Natural killer cell (primary cell): Measurements from ENCODE around the gene SPIB. TPM values are rescaled to one million over a fixed set of nuclear protein-coding genes. Genes with fewer than 3 reads are reported as not detected.
A peak's percentile ranks its signal among the peaks of the same experiment; 100 is the strongest.

Experiments used
- ATAC-seq, 3 donors: fragments of 150-1000 bp in 2 of 3; fragments of 200-7000 bp in 1 of 3; cut with Tn5 transposase; 1 replicate in 1 of 3; 2 replicates in 2 of 3; pipeline ENCODE4 v1.10.0; 2021; ENCODE audit warnings: mild to moderate bottlenecking in 2 of 3, moderate library complexity in 2 of 3
- DNase-seq, 2 donors: peaks; one replicate each; pipeline versions ENCODE4 v3.0.0 to v3.0.0-alpha.2; 2013 to 2021; ENCODE audit warnings: mixed read lengths in 1 of 2
- H3K27ac ChIP-seq: one replicate; pipeline ENCODE4 v1.5.1; 2013; ENCODE audit warnings: mild to moderate bottlenecking, low read length
- H3K27me3 ChIP-seq: one replicate; pipeline ENCODE4 v1.6.1; 2013; ENCODE audit warnings: low read length; ENCODE audit not compliant: control insufficient read depth, insufficient read depth
- H3K36me3 ChIP-seq: one replicate; pipeline ENCODE4 v1.6.1; 2013; ENCODE audit warnings: low read length; ENCODE audit not compliant: control insufficient read depth, insufficient read depth
- H3K4me1 ChIP-seq: one replicate; pipeline ENCODE4 v1.6.1; 2013; ENCODE audit warnings: low read length; ENCODE audit not compliant: control insufficient read depth, insufficient read depth
- H3K4me3 ChIP-seq: one replicate; pipeline ENCODE4 v1.5.1; 2013; ENCODE audit warnings: low read length
- H3K9me3 ChIP-seq: one replicate; pipeline ENCODE4 v1.6.1; 2013; ENCODE audit warnings: low read length; ENCODE audit not compliant: control insufficient read depth, insufficient read depth
- H3K27ac Mint-ChIP-seq, 2 donors: one replicate each; pipeline ENCODE4 v1.8.0; 2022; ENCODE audit warnings: mild to moderate bottlenecking in 2 of 2, mixed read lengths in 2 of 2, moderate library complexity in 1 of 2
- H3K27me3 Mint-ChIP-seq, 2 donors: one replicate each; pipeline ENCODE4 v1.8.0; 2022; ENCODE audit warnings: low read depth in 2 of 2, mixed read lengths in 2 of 2
- H3K36me3 Mint-ChIP-seq: one replicate; pipeline ENCODE4 v1.8.0; 2022; ENCODE audit warnings: mixed read lengths
- H3K4me1 Mint-ChIP-seq, 2 donors: one replicate each; pipeline ENCODE4 v1.8.0; 2022; ENCODE audit warnings: mixed read lengths in 2 of 2
- H3K4me3 Mint-ChIP-seq: one replicate; pipeline ENCODE4 v1.8.0; 2022; ENCODE audit warnings: mild to moderate bottlenecking, moderate library complexity, mixed read lengths
- H3K9me3 Mint-ChIP-seq, 2 donors: one replicate each; pipeline ENCODE4 v1.8.0; 2022; ENCODE audit warnings: mixed read lengths in 2 of 2
- CTCF ChIP-seq: fragments of 200-600 bp; IDR thresholded peaks from one replicate; pipeline ENCODE4 v1.8.0; 2022; ENCODE audit warnings: antibody characterized with exemption
- WGBS: methylation state at CpG from one replicate; pipeline ENCODE4 v1.1.7; 2013; ENCODE audit warnings: missing lambda C conversion rate; ENCODE audit not compliant: insufficient coverage; 5-methylcytosine and 5-hydroxymethylcytosine counted together
- intact Hi-C: fragments of 100-400 bp; cut with micrococcal nuclease; formaldehyde crosslinking; loops from one replicate; pipeline ENCODE4 v1.14.2; 2022
- total RNA-seq, 4 donors: library from RNA; stranded (reverse); fragments of 120-200 nt in 1 of 4; gene quantifications; one replicate each; pipeline versions ENCODE4 v1.2.3 to v1.2.4, GENCODE V29; 2013 to 2022

SPIB gene
- total RNA-seq, 3 donors from 2014 or later (not counting 1 experiment from before 2014, with no cell fraction given): 0.77 to 2.8 (median 0.78) TPM

- WGBS: 25% methylated on average over 1 of the region's 3 CpGs
- H3K4me1 ChIP-seq: peaks cover 43% of the 10 kb centered on the region
- no peak overlapping the region for H3K4me3 Mint-ChIP-seq
- no peaks in the 10 kb centered on the region for H3K9me3 ChIP-seq
- H3K36me3 Mint-ChIP-seq: no peaks in the 10 kb centered on the region
- peak overlapping the region; percentile 55 for H3K4me3 ChIP-seq
- peaks cover 23 to 27% of the 10 kb centered on the region in 2 donors for H3K27me3 Mint-ChIP-seq
- no peak for TF ChIP-seq CTCF
- peaks cover 12 to 22% of the 10 kb centered on the region in 2 donors for H3K4me1 Mint-ChIP-seq
- DNase-seq (no peak), ATAC-seq (peak in 2 of 3 donors; percentile 37 to 64)
- H3K27ac ChIP-seq: peak overlapping the region; percentile 74
- H3K9me3 Mint-ChIP-seq: no peaks in the 10 kb centered on the region
- H3K27ac Mint-ChIP-seq: peak overlapping the region in 1 of 2 donors; percentile 29
- intact Hi-C loops: no loop called here
- H3K36me3 ChIP-seq: no peaks in the 10 kb centered on the region
- peaks cover 6% of the 10 kb centered on the region for H3K27me3 ChIP-seq
Measured at GRCh38 chr19:50420127-50420526, 1.4 kb downstream of the SPIB start.

GRCh38 chr19:50420808-50421207, 2.1 kb downstream of the SPIB start:
- no peaks in the 10 kb centered on the region for H3K9me3 Mint-ChIP-seq
- Histone ChIP-seq H3K36me3 (no peaks in the 10 kb centered on the region), H3K4me1 (peaks cover 40% of the 10 kb centered on the region), H3K27ac (no peak overlapping the region), H3K27me3 (peaks cover 6% of the 10 kb centered on the region), H3K4me3 (no peak overlapping the region), H3K9me3 (no peaks in the 10 kb centered on the region)
- no peak for TF ChIP-seq CTCF
- ATAC-seq (no peak), DNase-seq (no peak)
- 61% methylated on average over 3 of the region's 3 CpGs for WGBS
- H3K4me3 Mint-ChIP-seq: no peak overlapping the region
- H3K4me1 Mint-ChIP-seq: peaks cover 12 to 20% of the 10 kb centered on the region in 2 donors
- H3K27me3 Mint-ChIP-seq: peaks cover 23 to 27% of the 10 kb centered on the region in 2 donors
- intact Hi-C loops: no loop called here
- no peaks in the 10 kb centered on the region for H3K36me3 Mint-ChIP-seq
- no peak overlapping the region for H3K27ac Mint-ChIP-seq

- peaks cover 6% of the 10 kb centered on the region for H3K27me3 ChIP-seq
- TF ChIP-seq CTCF: no peak
- Mint-ChIP-seq H3K27ac (no peak overlapping the region), H3K36me3 (no peaks in the 10 kb centered on the region), H3K9me3 (no peaks in the 10 kb centered on the region), H3K27me3 (peaks cover 23 to 27% of the 10 kb centered on the region in 2 donors), H3K4me3 (no peak overlapping the region), H3K4me1 (peaks cover 12 to 20% of the 10 kb centered on the region in 2 donors)
- ATAC-seq (no peak), DNase-seq (no peak)
- H3K27ac ChIP-seq: no peak overlapping the region
- no peaks in the 10 kb centered on the region for H3K36me3 ChIP-seq
- H3K4me1 ChIP-seq: peaks cover 28% of the 10 kb centered on the region
- intact Hi-C loops: no loop called here
- no peak overlapping the region for H3K4me3 ChIP-seq
- no peaks in the 10 kb centered on the region for H3K9me3 ChIP-seq
- 81% methylated on average over 18 of the region's 18 CpGs for WGBS
Measured at GRCh38 chr19:50422397-50423278, 3.9 kb downstream of the SPIB start.
